ENCODE measurements around the gene SLC1A3. TPM values are rescaled to one million over a fixed set of nuclear protein-coding genes. Genes with fewer than 3 reads are reported as not detected.
A peak's percentile ranks its signal among the peaks of the same experiment; 100 is the strongest.

Gene SLC1A3
- total RNA-seq, 2 donors from 2014 or later, result 2.6 to 4.2 TPM

GRCh38 chr5:36637101-36637500 lies 30.7 kb downstream of the SLC1A3 start:
- H3K4me1 Mint-ChIP-seq, result peaks cover 11% of the 10 kb centered on the region
- no peak overlapping the region for H3K27ac Mint-ChIP-seq
- Histone ChIP-seq H3K9ac (ENCODE audit: extremely low read depth, low read length, poor library complexity, severe bottlenecking) (no peak overlapping the region), H3K27me3 (ENCODE audit: control insufficient read depth, insufficient read depth, low read length, poor library complexity, severe bottlenecking) (no peaks in the 10 kb centered on the region), H3K27ac (ENCODE audit: low read depth, low read length) (no peak overlapping the region), H3K36me3 (ENCODE audit: control insufficient read depth, insufficient read depth, low read length) (no peaks in the 10 kb centered on the region), H3K4me1 (ENCODE audit: control insufficient read depth, insufficient read depth, low read length) (peaks cover 7% of the 10 kb centered on the region), H3K4me3 (ENCODE audit: low read length) (no peak overlapping the region), H3K9me3 (ENCODE audit: control insufficient read depth, low read length) (no peaks in the 10 kb centered on the region)
- no peak overlapping the region for H3K4me3 Mint-ChIP-seq
- H3K36me3 Mint-ChIP-seq (ENCODE audit: low read depth), result no peaks in the 10 kb centered on the region
- WGBS, 2 experiments (ENCODE audit: insufficient coverage in 1 of 2, insufficient read length in 1 of 2), result 87 to 93% methylated on average over 2 to 4 of the region's 4 CpGs
- TF ChIP-seq, protein P1, sequence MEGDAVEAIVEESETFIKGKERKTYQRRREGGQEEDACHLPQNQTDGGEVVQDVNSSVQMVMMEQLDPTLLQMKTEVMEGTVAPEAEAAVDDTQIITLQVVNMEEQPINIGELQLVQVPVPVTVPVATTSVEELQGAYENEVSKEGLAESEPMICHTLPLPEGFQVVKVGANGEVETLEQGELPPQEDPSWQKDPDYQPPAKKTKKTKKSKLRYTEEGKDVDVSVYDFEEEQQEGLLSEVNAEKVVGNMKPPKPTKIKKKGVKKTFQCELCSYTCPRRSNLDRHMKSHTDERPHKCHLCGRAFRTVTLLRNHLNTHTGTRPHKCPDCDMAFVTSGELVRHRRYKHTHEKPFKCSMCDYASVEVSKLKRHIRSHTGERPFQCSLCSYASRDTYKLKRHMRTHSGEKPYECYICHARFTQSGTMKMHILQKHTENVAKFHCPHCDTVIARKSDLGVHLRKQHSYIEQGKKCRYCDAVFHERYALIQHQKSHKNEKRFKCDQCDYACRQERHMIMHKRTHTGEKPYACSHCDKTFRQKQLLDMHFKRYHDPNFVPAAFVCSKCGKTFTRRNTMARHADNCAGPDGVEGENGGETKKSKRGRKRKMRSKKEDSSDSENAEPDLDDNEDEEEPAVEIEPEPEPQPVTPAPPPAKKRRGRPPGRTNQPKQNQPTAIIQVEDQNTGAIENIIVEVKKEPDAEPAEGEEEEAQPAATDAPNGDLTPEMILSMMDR (conservative IDR thresholded peaks at IDR 0.05), result no peak
- H3K9me3 Mint-ChIP-seq, result no peaks in the 10 kb centered on the region
- DNase-seq, result no peak
- H3K27me3 Mint-ChIP-seq (ENCODE audit: insufficient read depth), result no peaks in the 10 kb centered on the region

DNA sequence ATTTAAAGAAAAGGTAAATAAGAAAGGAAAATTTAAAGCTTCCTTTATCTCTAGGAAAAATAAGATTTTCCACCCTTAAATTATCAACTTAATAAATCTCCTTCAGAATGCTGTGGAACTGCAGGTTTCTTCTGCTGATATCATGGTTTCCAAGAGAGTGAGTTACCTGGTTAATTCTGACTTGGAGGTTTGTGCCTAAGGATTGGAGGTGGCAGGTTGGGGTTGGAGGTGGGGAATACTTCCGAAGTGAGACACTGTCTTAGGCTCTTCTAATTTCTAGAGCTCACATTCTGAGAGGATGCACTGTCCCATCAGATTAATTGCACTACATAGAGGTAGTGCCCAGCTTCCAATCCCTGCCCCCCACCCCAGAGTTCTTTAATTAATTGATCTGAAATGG lies 31.1 kb downstream of the SLC1A3 start:
- no peaks in the 10 kb centered on the region for H3K27me3 ChIP-seq (ENCODE audit: control insufficient read depth, insufficient read depth, low read length, poor library complexity, severe bottlenecking)
- Mint-ChIP-seq H3K9me3 (no peaks in the 10 kb centered on the region), H3K36me3 (ENCODE audit: low read depth) (no peaks in the 10 kb centered on the region), H3K4me3 (no peak overlapping the region), H3K27me3 (ENCODE audit: insufficient read depth) (no peaks in the 10 kb centered on the region), H3K27ac (peak overlapping the region; percentile 84), H3K4me1 (peaks cover 11% of the 10 kb centered on the region)
- H3K4me3 ChIP-seq (ENCODE audit: low read length), result no peak overlapping the region
- no peaks in the 10 kb centered on the region for H3K9me3 ChIP-seq (ENCODE audit: control insufficient read depth, low read length)
- H3K27ac ChIP-seq (ENCODE audit: low read depth, low read length), result no peak overlapping the region
- no peak overlapping the region for H3K9ac ChIP-seq (ENCODE audit: extremely low read depth, low read length, poor library complexity, severe bottlenecking)
- no peak for DNase-seq
- H3K4me1 ChIP-seq (ENCODE audit: control insufficient read depth, insufficient read depth, low read length), result peaks cover 7% of the 10 kb centered on the region
- TF ChIP-seq, protein P1 (conservative IDR thresholded peaks at IDR 0.05), result no peak
- 94 to 100% methylated on average over 1 of the region's 1 CpG for WGBS, 2 experiments (ENCODE audit: insufficient coverage in 1 of 2, insufficient read length in 1 of 2)
- H3K36me3 ChIP-seq (ENCODE audit: control insufficient read depth, insufficient read depth, low read length), result no peaks in the 10 kb centered on the region

GRCh38 chr5:36638056-36638455 lies 31.6 kb downstream of the SLC1A3 start:
- Histone ChIP-seq H3K4me3 (ENCODE audit: low read length) (no peak overlapping the region), H3K27ac (ENCODE audit: low read depth, low read length) (peak overlapping the region; percentile 52), H3K36me3 (ENCODE audit: control insufficient read depth, insufficient read depth, low read length) (no peaks in the 10 kb centered on the region), H3K9me3 (ENCODE audit: control insufficient read depth, low read length) (no peaks in the 10 kb centered on the region), H3K27me3 (ENCODE audit: control insufficient read depth, insufficient read depth, low read length, poor library complexity, severe bottlenecking) (no peaks in the 10 kb centered on the region), H3K4me1 (ENCODE audit: control insufficient read depth, insufficient read depth, low read length) (peaks cover 7% of the 10 kb centered on the region), H3K9ac (ENCODE audit: extremely low read depth, low read length, poor library complexity, severe bottlenecking) (peak overlapping the region; percentile 42)
- TF ChIP-seq, protein P1 (conservative IDR thresholded peaks at IDR 0.05), result no peak
- Mint-ChIP-seq H3K36me3 (ENCODE audit: low read depth) (no peaks in the 10 kb centered on the region), H3K9me3 (no peaks in the 10 kb centered on the region), H3K27ac (peak overlapping the region; percentile 84), H3K4me1 (peaks cover 11% of the 10 kb centered on the region), H3K27me3 (ENCODE audit: insufficient read depth) (no peaks in the 10 kb centered on the region), H3K4me3 (no peak overlapping the region)
- 46 to 60% methylated on average over 3 to 4 of the region's 4 CpGs for WGBS, 2 experiments (ENCODE audit: insufficient coverage in 1 of 2, insufficient read length in 1 of 2)
- peak; percentile 55 for DNase-seq
